Loucy (cell line): Measurements from ENCODE around the gene CDH20.

Experiments
- H2AFZ ChIP-seq: fragments of 200-600 bp; sonication (generic); 2 replicates; pipeline ENCODE4 v1.6.0; 2016; ENCODE audit warnings: antibody characterized with exemption, mild to moderate bottlenecking, low read length, moderate library complexity
- H3F3A ChIP-seq: fragments of 200-600 bp; 2 replicates; pipeline ENCODE4 v1.6.0; 2016; ENCODE audit warnings: antibody characterized with exemption, low read depth, mild to moderate bottlenecking
- H3K27me3 ChIP-seq: fragments of 200-600 bp; sonication (generic); 2 replicates; pipeline ENCODE4 v1.6.1; 2014; ENCODE audit warnings: low read length, mild to moderate bottlenecking; ENCODE audit not compliant: insufficient read depth, poor library complexity, severe bottlenecking
- H3K36me3 ChIP-seq: fragments of 200-600 bp; sonication (generic); 2 replicates; pipeline ENCODE4 v1.6.1; 2016; ENCODE audit warnings: low read length; ENCODE audit not compliant: insufficient read depth
- H3K4me1 ChIP-seq: fragments of 200-600 bp; sonication (generic); 2 replicates; pipeline ENCODE4 v1.5.1; 2014; ENCODE audit warnings: low read length, mild to moderate bottlenecking; ENCODE audit not compliant: insufficient read depth, poor library complexity, severe bottlenecking
- H3K4me2 ChIP-seq: fragments of 200-600 bp; sonication (generic); 2 replicates; pipeline ENCODE4 v1.6.0; 2014; ENCODE audit warnings: antibody characterized with exemption, low read length, low read depth, mild to moderate bottlenecking; ENCODE audit not compliant: poor library complexity, severe bottlenecking
- H3K4me3 ChIP-seq: fragments of 200-600 bp; sonication (generic); 2 replicates; pipeline ENCODE4 v1.5.1; 2014; ENCODE audit warnings: low read length, mild to moderate bottlenecking, mixed read lengths; ENCODE audit not compliant: poor library complexity, severe bottlenecking
- H3K79me2 ChIP-seq: fragments of 200-600 bp; sonication (generic); 2 replicates; pipeline ENCODE4 v1.6.1; 2014; ENCODE audit warnings: low read length; ENCODE audit not compliant: insufficient read depth
- H3K9ac ChIP-seq: fragments of 200-600 bp; sonication (generic); 2 replicates; pipeline ENCODE4 v1.6.0; 2014; ENCODE audit warnings: mild to moderate bottlenecking, low read depth, low read length, moderate library complexity; ENCODE audit not compliant: poor library complexity, severe bottlenecking
- H3K9me2 ChIP-seq: fragments of 200-600 bp; sonication (generic); replicated peaks from 2 replicates; pipeline ENCODE4 v1.6.1; 2016; ENCODE audit warnings: low read depth, low read length, mixed read lengths
- H3K9me3 ChIP-seq: fragments of 200-600 bp; sonication (generic); 2 replicates; pipeline ENCODE4 v1.6.1; 2014; ENCODE audit warnings: mild to moderate bottlenecking, antibody characterized with exemption, low read length, low read depth; ENCODE audit not compliant: insufficient read depth
- H4K20me1 ChIP-seq: fragments of 200-600 bp; sonication (generic); 2 replicates; pipeline ENCODE4 v1.6.0; 2014; ENCODE audit warnings: antibody characterized with exemption, low read length, mild to moderate bottlenecking; ENCODE audit not compliant: insufficient read depth, poor library complexity, severe bottlenecking
- CTCF ChIP-seq: fragments of 200-600 bp; sonication (generic); conservative IDR thresholded peaks from 2 replicates; pipeline ENCODE4 v1.5.1; 2014; ENCODE audit warnings: mild to moderate bottlenecking, antibody characterized with exemption, low read length
- EZH2phosphoT487 ChIP-seq: fragments of 200-600 bp; IDR thresholded peaks from 2 replicates; pipeline ENCODE4 v1.6.1; 2018; ENCODE audit warnings: antibody characterized with exemption, mild to moderate bottlenecking, moderate library complexity, borderline replicate concordance

Gene CDH20

GRCh38 chr18:61336766-61337165 lies 3.5 kb downstream of the CDH20 start:
- H3K36me3 ChIP-seq, result no peaks in the 10 kb centered on the region
- H2AFZ ChIP-seq, result no peak overlapping the region
- H3K4me3 ChIP-seq, result no peak overlapping the region
- H3K4me2 ChIP-seq, result no peak overlapping the region
- TF ChIP-seq CTCF, result no peak
- H3K9me3 ChIP-seq, result no peaks in the 10 kb centered on the region
- H3K79me2 ChIP-seq, result no peaks in the 10 kb centered on the region
- H3K9me2 ChIP-seq, result no peaks in the 10 kb centered on the region; the same call in 1 of the 2 replicates
- H3K27me3 ChIP-seq, result no peaks in the 10 kb centered on the region
- H4K20me1 ChIP-seq, result no peaks in the 10 kb centered on the region
- no peaks in the 10 kb centered on the region for H3F3A ChIP-seq
- no peak overlapping the region for H3K9ac ChIP-seq
- H3K4me1 ChIP-seq, result no peaks in the 10 kb centered on the region

GRCh38 chr18:61337527-61337926 lies 4.3 kb downstream of the CDH20 start:
- no peak overlapping the region for H3K4me2 ChIP-seq
- H3K36me3 ChIP-seq, result no peaks in the 10 kb centered on the region
- no peak overlapping the region for H3K9ac ChIP-seq
- H2AFZ ChIP-seq, result no peak overlapping the region
- TF ChIP-seq EZH2phosphoT487, result no peak
- no peak for TF ChIP-seq CTCF
- no peaks in the 10 kb centered on the region; the same call in 1 of the 2 replicates for H3K9me2 ChIP-seq
- H3K27me3 ChIP-seq, result no peaks in the 10 kb centered on the region
- H3K9me3 ChIP-seq, result no peaks in the 10 kb centered on the region
- H3K79me2 ChIP-seq, result no peaks in the 10 kb centered on the region
- H4K20me1 ChIP-seq, result no peaks in the 10 kb centered on the region
- H3F3A ChIP-seq, result no peaks in the 10 kb centered on the region
- H3K4me1 ChIP-seq, result no peaks in the 10 kb centered on the region
- no peak overlapping the region for H3K4me3 ChIP-seq

- Histone ChIP-seq H3K9me2 (no peaks in the 10 kb centered on the region; the same call in 1 of the 2 replicates), H3K79me2 (no peaks in the 10 kb centered on the region), H3K4me1 (no peaks in the 10 kb centered on the region), H4K20me1 (no peaks in the 10 kb centered on the region), H3K27me3 (no peaks in the 10 kb centered on the region), H3K36me3 (no peaks in the 10 kb centered on the region), H3F3A (no peaks in the 10 kb centered on the region), H3K4me2 (no peak overlapping the region), H3K9me3 (no peaks in the 10 kb centered on the region), H3K9ac (no peak overlapping the region), H3K4me3 (no peak overlapping the region), H2AFZ (no peak overlapping the region)
- TF ChIP-seq CTCF, result no peak
- no peak for TF ChIP-seq EZH2phosphoT487
These were observed 6.9 kb downstream of the CDH20 start for GRCh38 chr18:61340148-61340547.
